BLaER1 treated with 17β-estradiol and CSF1 and Interleukin-3, amounts not matched to agents 10 nM and 100 nM (cell line): Measurements from ENCODE around the gene SPHK1.
A peak's percentile ranks its signal among the peaks of the same experiment; 100 is the strongest.
"Not testable (repeated sequence)": the region's sequence is repeated elsewhere in the genome, so short reads cannot be mapped to it uniquely, and the experiment has no call there.

Experiments
- H3K27ac ChIP-seq, 11 experiments: shearing (Covaris generic); formaldehyde crosslinking; 2 replicates each; pipeline ENCODE4 v1.8.1; 2022
- H3K27me3 ChIP-seq, 11 experiments: shearing (Covaris generic); formaldehyde crosslinking; 2 replicates each; pipeline ENCODE4 v1.8.1; 2022
- H3K36me3 ChIP-seq, 11 experiments: shearing (Covaris generic); formaldehyde crosslinking; 2 replicates each; pipeline ENCODE4 v1.8.1; 2022
- H3K4me1 ChIP-seq, 10 experiments: shearing (Covaris generic); formaldehyde crosslinking; 2 replicates each; pipeline ENCODE4 v1.8.1; 2022
- H3K4me2 ChIP-seq, 11 experiments: shearing (Covaris generic); formaldehyde crosslinking; 2 replicates each; pipeline ENCODE4 v1.8.1; 2022
- H3K4me3 ChIP-seq, 10 experiments: shearing (Covaris generic); formaldehyde crosslinking; 2 replicates each; pipeline ENCODE4 v1.8.1; 2022
- H3K9ac ChIP-seq, 11 experiments: shearing (Covaris generic); formaldehyde crosslinking; 2 replicates each; pipeline ENCODE4 v1.8.1; 2022
- H3K9me3 ChIP-seq, 11 experiments: shearing (Covaris generic); formaldehyde crosslinking; replicated peaks in 1 of 11; 2 replicates each; pipeline ENCODE4 v1.8.1; 2022
- H4K20me1 ChIP-seq, 11 experiments: shearing (Covaris generic); formaldehyde crosslinking; 2 replicates each; pipeline ENCODE4 v1.8.1; 2022
- Cebpa-rat ChIP-seq, 11 experiments: shearing (Covaris generic); IDR thresholded peaks; 2 replicates each; pipeline ENCODE4 v1.8.1; 2022

The SPHK1 gene, protein sequence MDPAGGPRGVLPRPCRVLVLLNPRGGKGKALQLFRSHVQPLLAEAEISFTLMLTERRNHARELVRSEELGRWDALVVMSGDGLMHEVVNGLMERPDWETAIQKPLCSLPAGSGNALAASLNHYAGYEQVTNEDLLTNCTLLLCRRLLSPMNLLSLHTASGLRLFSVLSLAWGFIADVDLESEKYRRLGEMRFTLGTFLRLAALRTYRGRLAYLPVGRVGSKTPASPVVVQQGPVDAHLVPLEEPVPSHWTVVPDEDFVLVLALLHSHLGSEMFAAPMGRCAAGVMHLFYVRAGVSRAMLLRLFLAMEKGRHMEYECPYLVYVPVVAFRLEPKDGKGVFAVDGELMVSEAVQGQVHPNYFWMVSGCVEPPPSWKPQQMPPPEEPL

DNA sequence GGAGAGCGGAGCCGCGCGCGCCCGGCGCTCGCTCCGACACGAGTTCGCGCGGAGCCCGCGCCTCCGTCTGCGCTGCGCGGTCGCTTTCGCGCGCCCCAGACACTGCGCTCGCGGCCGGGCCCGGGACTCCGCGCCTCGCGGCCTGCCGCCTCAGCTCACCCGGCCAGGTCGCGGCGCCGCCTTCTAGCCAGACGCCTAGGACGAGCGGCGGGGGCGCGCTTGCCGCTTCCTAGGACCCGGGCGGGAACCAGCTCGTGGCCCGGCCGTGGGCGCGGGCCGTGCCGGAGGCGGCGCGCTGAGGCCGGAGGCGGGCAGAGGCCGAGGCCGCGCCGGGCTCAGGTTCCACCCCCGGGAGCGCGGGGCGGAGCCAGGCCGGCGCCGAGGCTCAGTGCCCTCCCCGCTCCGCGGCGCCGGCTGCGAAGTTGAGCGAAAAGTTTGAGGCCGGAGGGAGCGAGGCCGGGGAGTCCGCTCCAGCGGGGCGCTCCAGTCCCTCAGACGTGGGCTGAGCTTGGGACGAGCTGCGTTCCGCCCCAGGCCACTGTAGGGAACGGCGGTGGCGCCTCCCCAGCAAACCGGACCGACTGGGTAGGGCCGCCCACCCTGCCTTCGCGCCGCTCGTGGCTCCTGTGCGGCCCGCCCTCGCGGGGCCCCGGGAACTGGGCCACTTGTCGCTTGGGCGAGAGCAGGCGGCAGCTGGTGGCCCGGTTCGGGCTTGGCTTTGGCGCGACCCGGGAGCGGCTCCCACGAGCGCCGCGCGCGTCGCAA is at the start of gene SPHK1:
SPHK1 (plus strand) TSS at position 388 of the 765 bp plus-strand sequence. CDS start 1,036 bp downstream, outside the sequence.
- Histone ChIP-seq H3K4me3 (peak within 1 kb of the TSS; percentile 58 to 77 (median 66)), H3K9ac (peak within 1 kb of the TSS; percentile 65 to 83 (median 78)), H3K27ac (peak within 1 kb of the TSS; percentile 49 to 83 (median 76); a peak in 21 of 22 replicates), H3K9me3 (no peaks in the 10 kb centered on the region), H3K4me1 (peaks cover 39 to 76% (median 67%) of the 10 kb centered on the region in 10 experiments), H3K4me2 (peak within 1 kb of the TSS; percentile 89 to 100 (median 99)), H3K27me3 (peaks cover 17 to 76% (median 60%) of the 10 kb centered on the region in 11 experiments), H4K20me1 (peaks cover 0 to 56% (median 31%) of the 10 kb centered on the region in 11 experiments; a peak in 18 of 22 replicates), H3K36me3 (peaks cover 0 to 9% (median 7%) of the 10 kb centered on the region in 11 experiments; a peak in 10 of 22 replicates)
- TF ChIP-seq Cebpa-rat (IDR thresholded peaks at IDR 0.05): no peak

DNA sequence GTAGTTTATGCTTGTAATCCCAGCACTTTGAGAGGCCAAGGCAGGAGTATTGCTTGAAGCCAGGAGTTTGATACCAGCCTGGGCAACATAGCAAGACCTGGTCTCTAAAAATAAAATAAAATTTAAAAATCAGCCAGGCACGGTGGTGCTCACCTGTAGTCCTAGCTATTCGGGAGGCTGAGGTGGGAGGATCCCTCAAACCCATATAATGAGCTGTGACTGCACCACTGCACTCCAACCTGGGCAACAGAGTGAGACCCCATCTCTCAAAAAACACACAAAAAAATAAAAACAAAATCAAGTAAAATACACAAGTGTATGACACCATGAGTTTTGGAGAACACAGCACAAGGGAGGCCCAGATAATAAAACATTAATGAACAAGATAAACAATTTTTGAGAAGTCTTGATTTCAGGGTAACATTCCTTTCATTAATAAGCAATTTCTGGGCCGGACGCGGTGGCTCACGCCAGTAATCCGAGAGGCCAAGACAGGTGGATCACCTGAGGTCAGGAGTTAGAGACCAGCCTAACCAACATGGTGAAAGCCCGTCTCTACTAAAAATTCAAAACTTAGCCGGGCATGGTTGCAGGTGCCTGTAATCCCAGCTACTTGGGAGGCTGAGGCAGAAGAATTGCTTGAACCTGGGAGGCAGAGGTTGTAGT is 48.6 kb upstream of the SPHK1 start:
- Histone ChIP-seq H3K4me3 (no peak overlapping the region), H3K9me3 (no peaks in the 10 kb centered on the region), H3K27me3 (no peaks in the 10 kb centered on the region), H3K27ac (no peak overlapping the region), H3K36me3 (peaks cover 12 to 56% (median 35%) of the 10 kb centered on the region in 11 experiments), H3K4me2 (no peak overlapping the region), H3K4me1 (peaks cover 13 to 19% (median 17%) of the 10 kb centered on the region in 10 experiments), H3K9ac (no peak overlapping the region), H4K20me1 (peaks cover 0 to 17% (median 0%) of the 10 kb centered on the region in 11 experiments; a peak in 3 of 22 replicates)
- TF ChIP-seq Cebpa-rat (IDR thresholded peaks at IDR 0.05): no peak

DNA sequence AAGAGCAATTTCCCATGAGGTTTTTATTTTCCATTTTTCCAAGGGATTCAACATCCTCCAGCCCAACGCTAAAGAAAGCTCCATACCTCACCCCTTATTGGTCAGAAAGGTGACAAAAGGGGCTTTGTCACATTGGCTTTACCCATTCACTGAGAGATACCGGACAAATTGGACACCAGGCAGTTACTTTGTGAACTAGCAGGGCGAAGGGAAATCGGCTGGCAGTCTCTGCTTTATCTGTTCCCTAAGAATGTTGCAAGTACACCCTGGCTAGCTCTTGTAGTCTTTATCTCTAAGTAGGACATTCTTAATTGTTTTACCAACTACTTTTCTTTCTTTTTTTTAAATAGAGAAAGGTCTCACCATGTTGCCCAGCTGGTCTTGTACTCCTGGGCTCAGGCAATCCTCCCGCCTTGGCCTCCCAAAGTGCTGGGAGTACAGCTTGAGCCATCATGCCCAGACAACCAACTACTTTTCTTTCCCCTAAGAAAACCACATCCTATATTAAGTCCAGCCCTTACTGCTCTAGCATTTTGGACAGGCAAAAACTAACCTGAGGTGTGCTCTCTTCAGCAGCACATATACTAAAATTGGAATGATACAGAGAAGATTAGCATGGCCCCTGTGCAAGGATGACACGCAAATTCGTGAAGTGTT is 47.5 kb upstream of the SPHK1 start:
- H3K4me2 ChIP-seq: peak overlapping the region; percentile 36 to 76 (median 51); a peak in 21 of 22 replicates
- TF ChIP-seq Cebpa-rat (IDR thresholded peaks at IDR 0.05): no peak
- peak overlapping the region in 5 of 11 experiments; percentile 2 to 31 (median 25); a peak in 3 of 22 replicates for H3K27ac ChIP-seq
- H3K4me1 ChIP-seq: peaks cover 13 to 19% (median 17%) of the 10 kb centered on the region in 10 experiments
- H3K36me3 ChIP-seq: peaks cover 11 to 56% (median 35%) of the 10 kb centered on the region in 11 experiments
- H3K4me3 ChIP-seq: no peak overlapping the region
- H3K9ac ChIP-seq: no peak overlapping the region
- H3K27me3 ChIP-seq: no peaks in the 10 kb centered on the region
- H3K9me3 ChIP-seq: no peaks in the 10 kb centered on the region
- H4K20me1 ChIP-seq: peaks cover 0 to 17% (median 0%) of the 10 kb centered on the region in 11 experiments; a peak in 3 of 22 replicates

DNA sequence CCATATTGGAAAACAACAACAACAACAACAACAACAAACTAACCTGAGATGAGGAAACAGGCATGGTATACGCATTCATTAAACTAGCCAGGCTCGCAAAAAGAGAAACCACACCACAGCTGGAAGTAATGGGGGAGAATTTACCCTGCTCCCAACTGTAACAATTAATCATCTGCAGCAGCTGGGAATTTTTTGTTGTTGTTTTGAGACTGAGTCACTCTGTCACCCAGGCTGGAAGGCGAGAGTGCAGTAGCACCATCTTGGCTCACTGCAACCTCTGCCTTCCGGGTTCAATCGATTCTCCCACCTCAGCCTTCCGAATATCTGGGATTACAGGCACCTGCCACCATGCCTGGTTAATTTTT is 47.0 kb upstream of the SPHK1 start:
- H3K9ac ChIP-seq: no peak overlapping the region
- no peak for TF ChIP-seq Cebpa-rat (IDR thresholded peaks at IDR 0.05)

DNA sequence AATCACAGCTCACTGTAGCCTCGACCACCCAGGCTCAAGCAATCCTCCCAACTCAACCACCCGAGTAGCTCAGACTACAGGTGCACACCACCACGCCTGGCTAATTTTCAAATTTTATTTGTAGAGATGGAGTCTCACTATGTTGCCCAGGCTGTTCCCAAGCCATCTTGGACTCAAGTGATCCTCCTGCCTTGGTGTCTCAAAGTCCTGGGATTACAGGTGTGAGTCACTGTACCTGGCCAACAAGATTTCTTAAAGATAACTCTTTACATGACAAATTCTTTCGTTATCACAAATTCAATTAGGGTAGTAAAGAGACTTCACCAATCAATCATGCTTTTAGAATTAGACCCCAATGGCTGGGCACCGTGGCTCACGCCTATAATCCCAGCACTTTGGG is 43.1 kb upstream of the SPHK1 start:
- no peak for TF ChIP-seq Cebpa-rat (IDR thresholded peaks at IDR 0.05)
- Histone ChIP-seq H3K36me3 (peaks cover 38 to 75% (median 61%) of the 10 kb centered on the region in 11 experiments), H3K9ac (no peak overlapping the region), H3K27me3 (no peaks in the 10 kb centered on the region), H3K4me1 (peaks cover 13 to 19% (median 17%) of the 10 kb centered on the region in 10 experiments), H4K20me1 (peaks cover 0 to 7% (median 0%) of the 10 kb centered on the region in 11 experiments; a peak in 3 of 22 replicates), H3K27ac (no peak overlapping the region), H3K4me3 (no peak overlapping the region), H3K9me3 (no peaks in the 10 kb centered on the region), H3K4me2 (no peak overlapping the region)

More for the DNA sequence above, 47.0 kb upstream of the SPHK1 start:
- Histone ChIP-seq H3K36me3 (peaks cover 9 to 56% (median 35%) of the 10 kb centered on the region in 11 experiments), H3K27ac (peak overlapping the region in 5 of 11 experiments; percentile 2 to 31 (median 25); a peak in 4 of 22 replicates), H3K27me3 (no peaks in the 10 kb centered on the region), H3K4me3 (no peak overlapping the region), H3K4me2 (peak overlapping the region; percentile 36 to 76 (median 51); a peak in 21 of 22 replicates), H4K20me1 (peaks cover 0 to 12% (median 0%) of the 10 kb centered on the region in 11 experiments; a peak in 3 of 22 replicates), H3K9me3 (no peaks in the 10 kb centered on the region), H3K4me1 (peaks cover 13 to 19% (median 17%) of the 10 kb centered on the region in 10 experiments)

DNA sequence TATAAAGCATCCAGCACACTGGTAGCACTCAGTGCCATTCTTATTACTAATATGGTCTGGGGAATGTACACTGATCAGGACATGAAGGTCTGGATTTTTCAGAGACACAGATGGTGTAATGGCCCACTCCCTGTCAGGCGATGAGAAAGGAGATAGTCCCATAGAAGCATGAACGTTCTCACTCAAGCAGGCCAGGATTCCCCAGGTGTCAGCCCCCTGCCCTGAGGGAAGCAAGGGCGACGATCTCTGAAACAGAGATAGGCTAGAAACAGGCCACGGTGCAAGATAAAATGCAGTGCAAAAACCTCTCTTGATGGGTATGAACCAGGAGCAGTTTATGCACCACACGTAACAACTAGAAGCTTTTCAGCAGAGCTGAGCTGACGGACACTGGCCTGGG is 41.3 kb upstream of the SPHK1 start:
- Histone ChIP-seq H3K4me2 (no peak overlapping the region), H3K27me3 (no peaks in the 10 kb centered on the region), H3K9me3 (no peaks in the 10 kb centered on the region), H3K4me3 (no peak overlapping the region), H4K20me1 (no peaks in the 10 kb centered on the region), H3K9ac (no peak overlapping the region), H3K27ac (no peak overlapping the region), H3K36me3 (peaks cover 56 to 93% (median 76%) of the 10 kb centered on the region in 11 experiments), H3K4me1 (peaks cover 0 to 4% (median 2%) of the 10 kb centered on the region in 10 experiments; a peak in 13 of 20 replicates)
- TF ChIP-seq Cebpa-rat (IDR thresholded peaks at IDR 0.05): no peak

DNA sequence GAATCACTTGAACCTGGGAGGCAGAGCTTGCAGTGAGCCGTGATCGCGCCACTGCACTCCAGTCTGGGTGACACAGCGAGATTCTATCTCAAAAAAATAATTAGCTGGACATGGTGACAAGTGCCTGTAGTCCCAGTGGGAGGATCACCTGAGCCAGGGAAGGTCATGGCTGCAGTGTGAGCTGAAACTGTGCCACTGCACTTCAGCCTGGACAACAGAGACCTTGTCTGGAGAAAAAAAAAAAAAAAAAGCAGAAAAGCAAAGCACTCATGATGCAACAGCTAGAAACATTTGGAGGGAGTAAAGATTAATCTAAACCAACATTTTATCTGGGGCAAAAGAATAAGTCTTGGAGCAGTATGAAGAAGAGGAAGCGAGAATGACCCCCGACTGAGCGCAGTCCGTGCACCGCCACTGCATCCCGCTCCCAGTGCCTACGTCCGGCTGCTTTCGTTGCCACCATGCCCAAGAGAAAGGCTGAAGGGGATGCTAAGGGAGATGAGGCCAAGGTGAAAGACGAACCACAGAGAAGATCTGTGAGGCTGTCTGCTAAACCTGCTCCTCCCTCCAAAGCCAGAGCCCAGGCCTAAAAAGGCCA is 38.9 kb upstream of the SPHK1 start:
- Histone ChIP-seq H3K4me3 (no peak overlapping the region), H3K9me3 (no peaks in the 10 kb centered on the region), H3K27me3 (no peaks in the 10 kb centered on the region), H3K9ac (no peak overlapping the region), H3K4me2 (no peak overlapping the region), H3K4me1 (no peaks in the 10 kb centered on the region), H4K20me1 (no peaks in the 10 kb centered on the region; a peak in 1 of 22 replicates), H3K27ac (no peak overlapping the region), H3K36me3 (peaks cover 57 to 89% (median 71%) of the 10 kb centered on the region in 11 experiments)
- TF ChIP-seq Cebpa-rat (IDR thresholded peaks at IDR 0.05): no peak

DNA sequence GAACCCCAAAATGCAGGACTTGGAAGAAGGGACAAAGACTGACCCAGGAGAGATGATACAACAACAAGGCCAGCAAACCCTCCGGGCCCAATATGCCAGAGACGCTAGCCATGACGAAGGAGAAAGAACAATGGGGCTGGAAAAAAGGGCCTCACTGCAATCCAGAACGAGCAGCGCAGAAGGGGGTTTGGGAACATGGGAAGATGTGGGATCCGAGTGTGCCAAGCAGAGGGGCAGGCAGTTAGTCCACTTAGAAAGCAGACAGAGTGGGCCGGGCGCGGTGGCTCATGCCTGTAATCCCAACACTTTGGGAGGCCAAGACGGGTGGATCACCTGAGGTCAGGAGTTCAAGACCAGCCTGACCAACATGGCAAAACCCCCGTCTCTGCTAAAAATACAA is 37.5 kb upstream of the SPHK1 start:
- not testable (repeated sequence) for H3K27me3 ChIP-seq, H3K9ac ChIP-seq, H3K4me1 ChIP-seq, H3K4me2 ChIP-seq, H4K20me1 ChIP-seq, H3K4me3 ChIP-seq, H3K27ac ChIP-seq, H3K9me3 ChIP-seq
- peaks cover 53 to 74% (median 60%) of the 10 kb centered on the region in 11 experiments for H3K36me3 ChIP-seq
